ENCODE measurements around the gene RIPK1. TPM values are rescaled to one million over a fixed set of nuclear protein-coding genes. Genes with fewer than 3 reads are reported as not detected.
"Not testable (repeated sequence)": the region's sequence is repeated elsewhere in the genome, so short reads cannot be mapped to it uniquely, and the experiment has no call there.

RIPK1 gene
- total RNA-seq, 1 donor from 2014 or later = 26.3 TPM

GRCh38 chr6:3133515-3133914 lies 65.2 kb downstream of the RIPK1 start:
- Histone ChIP-seq H3K4me3 (no peak overlapping the region), H3K27me3 (ENCODE audit: low read depth) (no peaks in the 10 kb centered on the region), H3K9me3 (no peaks in the 10 kb centered on the region), H3K4me1 (peaks cover 2% of the 10 kb centered on the region), H3K27ac (no peak overlapping the region), H3K36me3 (peaks cover 46% of the 10 kb centered on the region)
- DNase-seq (no peak), ATAC-seq (no peak)
- no peak for TF ChIP-seq CTCF (IDR thresholded peaks at IDR 0.05)
- intact Hi-C loops (cut with DNase I) = no loop called here

GRCh38 chr6:3135668-3136291 lies 67.5 kb downstream of the RIPK1 start:
- ATAC-seq (no peak), DNase-seq (no peak)
- no peak for TF ChIP-seq CTCF (IDR thresholded peaks at IDR 0.05)
- intact Hi-C loops (cut with DNase I) = no loop called here
- peaks cover 37% of the 10 kb centered on the region for H3K36me3 ChIP-seq
- no peaks in the 10 kb centered on the region for H3K27me3 ChIP-seq (ENCODE audit: low read depth)
- no peaks in the 10 kb centered on the region for H3K9me3 ChIP-seq
- H3K4me3 ChIP-seq = no peak overlapping the region
- H3K27ac ChIP-seq = no peak overlapping the region
- peaks cover 16% of the 10 kb centered on the region for H3K4me1 ChIP-seq

- Histone ChIP-seq H3K27ac (no peak overlapping the region), H3K36me3 (peaks cover 40% of the 10 kb centered on the region), H3K27me3 (ENCODE audit: low read depth) (no peaks in the 10 kb centered on the region), H3K4me3 (no peak overlapping the region), H3K4me1 (peaks cover 16% of the 10 kb centered on the region), H3K9me3 (no peaks in the 10 kb centered on the region)
- DNase-seq (no peak), ATAC-seq (no peak)
- TF ChIP-seq CTCF (IDR thresholded peaks at IDR 0.05) = no peak
- intact Hi-C loops (cut with DNase I) = no loop called here
Observed at GRCh38 chr6:3136292-3137011, 68.2 kb downstream of the RIPK1 start.

- Histone ChIP-seq H3K4me1 (peaks cover 16% of the 10 kb centered on the region), H3K9me3 (no peaks in the 10 kb centered on the region), H3K27ac (no peak overlapping the region), H3K4me3 (no peak overlapping the region), H3K36me3 (peaks cover 35% of the 10 kb centered on the region), H3K27me3 (ENCODE audit: low read depth) (no peaks in the 10 kb centered on the region)
- intact Hi-C loops (cut with DNase I) = no loop called here
- TF ChIP-seq CTCF (IDR thresholded peaks at IDR 0.05) = no peak
- DNase-seq (no peak), ATAC-seq (no peak)
Observed at GRCh38 chr6:3137057-3137777, 68.9 kb downstream of the RIPK1 start.

- H3K9me3 ChIP-seq = not testable (repeated sequence)
Observed at GRCh38 chr6:3137873-3138272, 69.6 kb downstream of the RIPK1 start.

More at GRCh38 chr6:3137873-3138272, 69.6 kb downstream of the RIPK1 start:
- H3K27me3 ChIP-seq (ENCODE audit: low read depth); H3K27ac ChIP-seq; ATAC-seq; H3K4me3 ChIP-seq; intact Hi-C loops (cut with DNase I); DNase-seq: not testable (repeated sequence)
- H3K36me3 ChIP-seq = peaks cover 38% of the 10 kb centered on the region
- peaks cover 16% of the 10 kb centered on the region for H3K4me1 ChIP-seq
